Neural progenitor cell (in vitro differentiated cells): ENCODE results near the gene NTRK1. TPM values are rescaled to one million over a fixed set of nuclear protein-coding genes. Genes with fewer than 3 reads are reported as not detected.

ENCODE experiments used
- DNase-seq: peaks from one replicate; pipeline ENCODE4 v3.0.0-alpha.2; 2016; ENCODE audit warnings: low spot score
- H2AFZ ChIP-seq: fragments of 200-600 bp; sonication (generic); replicated peaks from 2 replicates; pipeline ENCODE4 v1.6.1; 2016; ENCODE audit warnings: antibody characterized with exemption
- H3F3A ChIP-seq: fragments of 200-600 bp; sonication (generic); 2 replicates; pipeline ENCODE4 v1.6.1; 2016; ENCODE audit warnings: antibody characterized with exemption, low read depth
- H3K27ac ChIP-seq: fragments of 200-600 bp; sonication (generic); 2 replicates; pipeline ENCODE4 v1.5.1; 2016; ENCODE audit warnings: mild to moderate bottlenecking
- H3K27me3 ChIP-seq: fragments of 200-600 bp; sonication (generic); 2 replicates; pipeline ENCODE4 v1.6.1; 2016; ENCODE audit warnings: mild to moderate bottlenecking, moderate library complexity
- H3K36me3 ChIP-seq: fragments of 200-600 bp; sonication (generic); 2 replicates; pipeline ENCODE4 v1.5.1; 2016
- H3K4me1 ChIP-seq: fragments of 200-600 bp; sonication (generic); 2 replicates; pipeline ENCODE4 v1.6.1; 2016; ENCODE audit warnings: mixed run types
- H3K4me2 ChIP-seq: fragments of 200-600 bp; sonication (generic); 2 replicates; pipeline ENCODE4 v1.6.1; 2016
- H3K4me3 ChIP-seq: fragments of 200-600 bp; sonication (generic); 2 replicates; pipeline ENCODE4 v1.5.1; 2016
- H3K79me2 ChIP-seq: fragments of 200-600 bp; sonication (generic); 2 replicates; pipeline ENCODE4 v1.6.1; 2016; ENCODE audit warnings: low read depth
- H3K9ac ChIP-seq: fragments of 200-600 bp; sonication (generic); 2 replicates; pipeline ENCODE4 v1.6.1; 2016
- H3K9me3 ChIP-seq: fragments of 200-600 bp; sonication (generic); 2 replicates; pipeline ENCODE4 v1.5.1; 2016; ENCODE audit warnings: low read depth
- H4K20me1 ChIP-seq: fragments of 200-600 bp; sonication (generic); 2 replicates; pipeline ENCODE4 v1.6.1; 2016; ENCODE audit warnings: low read depth
- H3K27ac Mint-ChIP-seq: 3 replicates; pipeline ENCODE4 v1.8.0; 2021; ENCODE audit warnings: mixed read lengths
- H3K27me3 Mint-ChIP-seq: 2 replicates; pipeline ENCODE4 v1.8.0; 2022; ENCODE audit warnings: low read depth, mild to moderate bottlenecking, inconsistent platforms, moderate library complexity, mixed read lengths; ENCODE audit not compliant: insufficient read depth
- H3K36me3 Mint-ChIP-seq: 3 replicates; pipeline ENCODE4 v1.8.0; 2021; ENCODE audit warnings: mixed read lengths
- H3K4me1 Mint-ChIP-seq: 3 replicates; pipeline ENCODE4 v1.8.0; 2021; ENCODE audit warnings: mixed read lengths
- H3K4me3 Mint-ChIP-seq: 3 replicates; pipeline ENCODE4 v1.8.0; 2021; ENCODE audit warnings: mild to moderate bottlenecking, moderate library complexity, mixed read lengths
- H3K9me3 Mint-ChIP-seq: 3 replicates; pipeline ENCODE4 v1.8.0; 2020; ENCODE audit warnings: mixed read lengths
- CTCF ChIP-seq: fragments of 200-600 bp; sonication (generic); IDR thresholded peaks from 2 replicates; pipeline ENCODE4 v1.5.1; 2017; ENCODE audit warnings: antibody characterized with exemption, mild to moderate bottlenecking
- EZH2 ChIP-seq: fragments of 200-600 bp; sonication (generic); IDR thresholded peaks from 2 replicates; pipeline ENCODE4 v1.6.1; 2017; ENCODE audit warnings: antibody characterized with exemption, mild to moderate bottlenecking, moderate library complexity
- EZH2phosphoT487 ChIP-seq: fragments of 200-600 bp; sonication (generic); IDR thresholded peaks from 2 replicates; pipeline ENCODE4 v1.6.1; 2017; ENCODE audit warnings: antibody characterized with exemption
- total RNA-seq: library from RNA; depleted of rRNA; stranded (reverse); fragments of >200 nt; gene quantifications from 2 replicates; pipeline ENCODE4 v1.2.3, GENCODE V29; 2015; ENCODE audit warnings: low replicate concordance

Gene NTRK1
- total RNA-seq, 1 donor from 2014 or later = not detected

DNA sequence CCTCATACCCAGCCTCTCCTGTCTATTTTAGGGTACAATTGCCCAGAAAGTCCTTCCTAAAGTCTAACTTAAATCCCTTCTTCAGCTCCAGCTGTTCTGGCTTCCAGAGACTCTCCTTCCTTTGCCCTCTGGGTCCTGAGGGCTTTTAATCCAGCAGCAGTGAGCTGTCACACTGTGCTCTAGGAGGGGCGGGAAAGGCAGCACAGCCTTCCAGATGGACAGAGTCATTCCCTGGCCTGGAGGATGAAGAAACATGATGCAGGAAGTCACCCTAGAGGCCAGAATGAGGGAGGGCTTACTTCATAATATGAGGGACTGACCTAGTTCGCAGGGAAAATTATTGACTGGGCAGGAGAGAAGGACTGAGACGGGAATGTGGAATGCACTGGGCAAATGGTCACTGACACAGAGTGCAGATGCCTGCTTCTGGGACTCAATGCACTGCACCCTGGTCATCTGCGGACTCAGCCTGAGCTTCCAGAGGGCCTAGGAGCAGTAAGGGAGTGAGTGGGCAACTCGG lies 45.3 kb upstream of the NTRK1 start:
- no peak overlapping the region for H3K4me3 ChIP-seq
- TF ChIP-seq EZH2 (no peak), EZH2phosphoT487 (no peak), CTCF (no peak)
- H3K79me2 ChIP-seq = no peaks in the 10 kb centered on the region
- H2AFZ ChIP-seq = peak overlapping the region; percentile 27
- peaks cover 9% of the 10 kb centered on the region for H3F3A ChIP-seq
- Mint-ChIP-seq H3K36me3 (no peaks in the 10 kb centered on the region), H3K9me3 (no peaks in the 10 kb centered on the region), H3K4me3 (peak overlapping the region; percentile 66), H3K27me3 (peaks cover 14% of the 10 kb centered on the region), H3K4me1 (peaks cover 38% of the 10 kb centered on the region), H3K27ac (peak overlapping the region; percentile 9)
- H3K27me3 ChIP-seq = peaks cover 63% of the 10 kb centered on the region
- no peaks in the 10 kb centered on the region for H4K20me1 ChIP-seq
- H3K4me1 ChIP-seq = peaks cover 15% of the 10 kb centered on the region
- no peaks in the 10 kb centered on the region for H3K9me3 ChIP-seq
- peak; percentile 29 for DNase-seq
- no peak overlapping the region for H3K4me2 ChIP-seq
- H3K27ac ChIP-seq = no peak overlapping the region
- no peak overlapping the region for H3K9ac ChIP-seq
- H3K36me3 ChIP-seq = no peaks in the 10 kb centered on the region

GRCh38 chr1:156815961-156816422 lies 44.7 kb upstream of the NTRK1 start:
- H2AFZ ChIP-seq = peak overlapping the region; percentile 27
- H3K9ac ChIP-seq = no peak overlapping the region
- Mint-ChIP-seq H3K27ac (no peak overlapping the region), H3K36me3 (no peaks in the 10 kb centered on the region), H3K27me3 (peaks cover 14% of the 10 kb centered on the region), H3K4me3 (no peak overlapping the region), H3K9me3 (no peaks in the 10 kb centered on the region), H3K4me1 (peaks cover 37% of the 10 kb centered on the region)
- H3F3A ChIP-seq = peaks cover 9% of the 10 kb centered on the region
- H3K79me2 ChIP-seq = no peaks in the 10 kb centered on the region
- TF ChIP-seq EZH2phosphoT487 (no peak), CTCF (no peak), EZH2 (no peak)
- no peak overlapping the region for H3K4me3 ChIP-seq
- H3K9me3 ChIP-seq = no peaks in the 10 kb centered on the region
- H3K4me2 ChIP-seq = no peak overlapping the region
- H4K20me1 ChIP-seq = no peaks in the 10 kb centered on the region
- peaks cover 68% of the 10 kb centered on the region for H3K27me3 ChIP-seq
- peaks cover 15% of the 10 kb centered on the region for H3K4me1 ChIP-seq
- no peaks in the 10 kb centered on the region for H3K36me3 ChIP-seq
- no peak overlapping the region for H3K27ac ChIP-seq
- no peak for DNase-seq

GRCh38 chr1:156816561-156817328 lies 43.9 kb upstream of the NTRK1 start, which contains the start of gene SH2D2A:
TSS of gene SH2D2A (minus strand) at chr1:156816848. CDS start at chr1:156816708, 140 bp downstream.
- Histone ChIP-seq H3K4me3 (no peak within 1 kb of the TSS), H4K20me1 (no peaks in the 10 kb centered on the region), H3K79me2 (no peaks in the 10 kb centered on the region), H3K27me3 (peaks cover 68% of the 10 kb centered on the region), H3K9me3 (no peaks in the 10 kb centered on the region), H3K27ac (no peak within 1 kb of the TSS), H3K4me1 (peaks cover 15% of the 10 kb centered on the region), H2AFZ (peak within 1 kb of the TSS; percentile 27), H3K4me2 (no peak within 1 kb of the TSS), H3F3A (peaks cover 9% of the 10 kb centered on the region), H3K36me3 (no peaks in the 10 kb centered on the region), H3K9ac (no peak within 1 kb of the TSS)
- no peak for TF ChIP-seq EZH2phosphoT487
- TF ChIP-seq CTCF = no peak
- TF ChIP-seq EZH2 = no peak
- Mint-ChIP-seq H3K9me3 (no peaks in the 10 kb centered on the region), H3K4me3 (no peak within 1 kb of the TSS), H3K4me1 (peaks cover 30% of the 10 kb centered on the region), H3K27me3 (peaks cover 17% of the 10 kb centered on the region), H3K27ac (no peak within 1 kb of the TSS), H3K36me3 (no peaks in the 10 kb centered on the region)
- DNase-seq = no peak
